GM12891 (cell line): ENCODE data around the gene CYLD.

Experiments used
- POLR2AphosphoS5 ChIP-seq: IDR thresholded peaks from 2 replicates; pipeline ENCODE4 v1.6.1; 2011; ENCODE audit warnings: low read depth, low read length, control low read depth
- SPI1 ChIP-seq: IDR thresholded peaks from 2 replicates; pipeline ENCODE4 v1.6.1; 2011; ENCODE audit warnings: low read depth, low read length, control low read depth

DNA sequence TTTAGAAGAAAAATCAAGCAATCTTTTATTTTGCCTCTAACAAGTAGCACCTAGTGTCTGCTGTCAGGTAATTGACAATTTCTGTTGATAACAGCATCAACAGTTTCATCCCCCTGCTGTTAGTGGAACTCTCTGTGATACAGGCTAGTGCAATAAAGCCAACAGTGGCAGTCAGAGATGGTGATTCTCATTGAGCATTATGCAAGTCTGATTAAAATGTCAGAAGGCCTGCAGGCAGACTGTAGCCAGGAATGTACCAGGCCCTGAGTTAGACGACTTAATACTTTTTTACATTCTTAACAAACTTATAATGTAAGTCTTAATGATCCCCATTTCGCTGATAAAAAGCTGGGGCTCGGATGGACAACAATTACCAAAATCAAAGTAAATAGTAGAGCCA lies 14.6 kb downstream of the CYLD start:
- no peak for TF ChIP-seq POLR2AphosphoS5
- no peak for TF ChIP-seq SPI1
